ENCODE measurements around the gene CHCHD6. TPM values are rescaled to one million over a fixed set of nuclear protein-coding genes. Genes with fewer than 3 reads are reported as not detected.

Gene CHCHD6
- total and polyA plus RNA-seq, 2 of the 4 experiments (the other 2 are of a cell fraction) = 18.8 to 28.9 TPM

DNA sequence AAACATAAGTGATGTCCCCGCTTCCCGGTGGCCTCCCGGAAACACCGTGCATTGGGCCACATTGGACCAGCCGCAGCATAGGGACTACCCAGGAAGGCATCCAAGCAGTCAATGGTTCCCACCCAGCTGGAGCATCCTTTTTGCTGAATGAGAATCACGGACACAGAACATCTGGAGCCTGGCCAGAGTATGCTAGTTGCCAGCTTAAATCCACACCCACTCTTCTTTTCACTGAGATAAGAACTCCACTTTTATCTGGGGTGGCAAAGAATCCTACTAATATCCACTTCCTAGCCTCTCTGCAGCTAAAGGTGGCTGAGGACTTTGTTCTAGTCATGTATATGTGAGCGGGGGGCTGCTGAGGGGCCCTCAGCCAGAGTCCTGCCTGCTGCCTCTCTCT lies 183.6 kb downstream of the CHCHD6 start:
- H2BK15ac ChIP-seq (ENCODE audit: low read depth, low read length) = no peak overlapping the region
- no TSS peak for BruUV-seq (replicated peaks)
- no peak overlapping the region for H3K4me3 ChIP-seq (ENCODE audit: insufficient read depth, low read depth, low read length)
- no peak overlapping the region for H3K4me2 ChIP-seq (ENCODE audit: low read depth, low read length)
- no peak overlapping the region for H3K4ac ChIP-seq (ENCODE audit: low read depth, low read length)
- TF ChIP-seq MAZ (IDR thresholded peaks at IDR 0.05; ENCODE audit: borderline replicate concordance, low read depth, low read length) (no peak), RFX5 (IDR thresholded peaks at IDR 0.05; ENCODE audit: low read depth, low read length) (no peak), POLR2A (IDR thresholded peaks at IDR 0.05; ENCODE audit: low read depth, low read length) (no peak)
- H3K27ac ChIP-seq (ENCODE audit: insufficient read depth, low read length) = no peak overlapping the region
- no peak overlapping the region for H3K14ac ChIP-seq (replicated peaks; ENCODE audit: low read depth, low read length)
- no peak overlapping the region for H3K9ac ChIP-seq (ENCODE audit: low read depth, low read length)
- H3K27me3 ChIP-seq (ENCODE audit: control insufficient read depth, insufficient read depth, low read length) = no peaks in the 10 kb centered on the region
- no peaks in the 10 kb centered on the region for H3K36me3 ChIP-seq (ENCODE audit: control insufficient read depth, insufficient read depth, low read length)
- H2BK120ac ChIP-seq (ENCODE audit: low read depth, low read length) = no peak overlapping the region; the same call in 1 of the 2 replicates
- intact Hi-C loops (cut with micrococcal nuclease) (no loop called here), in situ Hi-C loops (cut with MboI; ENCODE audit: low sequenced_read_pairs) (no loop called here), dilution Hi-C loops (cut with HindIII; ENCODE audit: low sequenced_read_pairs, unreplicated experiment) (no loop called here)
- WGBS, 2 experiments (ENCODE audit: extremely low coverage in 2 of 2, insufficient read length in 1 of 2) = 91% methylated on average over 5 of the region's 7 CpGs; no CpG with 5 or more reads in 1 of the 2 experiments
- no peak for DNase-seq
- H2AK9ac ChIP-seq (replicated peaks; ENCODE audit: low read depth, low read length, poor library complexity) = no peak overlapping the region
- no peak overlapping the region for H2AK5ac ChIP-seq (ENCODE audit: low read depth, low read length)
- H2BK5ac ChIP-seq (ENCODE audit: low read depth, low read length, poor library complexity, severe bottlenecking) = no peak overlapping the region
- no peak overlapping the region for H2BK20ac ChIP-seq (ENCODE audit: low read depth, low read length)
- no peaks in the 10 kb centered on the region for H3K79me1 ChIP-seq (ENCODE audit: low read depth in 1 of 2, low read length in 2 of 2)
- H4K91ac ChIP-seq (ENCODE audit: insufficient read depth, low read depth, low read length) = no peak overlapping the region
- no peak overlapping the region for H3K56ac ChIP-seq (ENCODE audit: extremely low read depth, insufficient read depth, low read length)
- H2AFZ ChIP-seq (replicated peaks; ENCODE audit: low read length, poor library complexity) = no peak overlapping the region
- ChIA-PET POLR2A (ENCODE audit: unreplicated experiment) (interaction anchor here (0.5 kb wide), 1 partner anchor 32 kb away, joined by 3 read pairs; no protein-coding TSS in a partner anchor), CTCF (no interaction called here)
- peaks cover 3% of the 10 kb centered on the region; the same call in 1 of the 2 replicates for H3K9me1 ChIP-seq (ENCODE audit: insufficient read depth, low read length)
- ATAC-seq (ENCODE audit: low read depth) = no peak
- H4K8ac ChIP-seq (ENCODE audit: low read depth in 2 of 2, low read length in 2 of 2) = no peak overlapping the region
- no peaks in the 10 kb centered on the region; the same call in 1 of the 2 replicates for H4K20me1 ChIP-seq (ENCODE audit: insufficient read depth, low read length)
- H3K18ac ChIP-seq (ENCODE audit: low read depth, low read length) = no peak overlapping the region
- H3K9me3 ChIP-seq (ENCODE audit: control insufficient read depth, insufficient read depth, low read length) = no peaks in the 10 kb centered on the region
- no peak overlapping the region for H3K23ac ChIP-seq (ENCODE audit: low read depth, low read length)
- peaks cover 10% of the 10 kb centered on the region for H3K4me1 ChIP-seq (ENCODE audit: control insufficient read depth, insufficient read depth, low read length)
- no peak overlapping the region for H4K5ac ChIP-seq (ENCODE audit: low read depth, low read length)

Data from IMR-90 (cell line).